Gastroesophageal sphincter (tissue), 4 donors: ENCODE data around the gene GGCX. TPM values are rescaled to one million over a fixed set of nuclear protein-coding genes. Genes with fewer than 3 reads are reported as not detected.

Source experiments
- ATAC-seq: fragments of 150-250 bp; one replicate; pipeline ENCODE4 v1.9.1; 2016; ENCODE audit warnings: mild to moderate bottlenecking, moderate library complexity
- H3K27ac ChIP-seq, 4 donors: fragments of 200-600 bp; sonication (generic) in 3 of 4; 1 replicate in 3 of 4; 2 replicates in 1 of 4; pipeline ENCODE4 v1.5.1; 2016 to 2019
- H3K27me3 ChIP-seq: fragments of 200-600 bp; sonication (generic); one replicate; pipeline ENCODE4 v1.5.1; 2019
- H3K36me3 ChIP-seq, 2 donors: fragments of 200-600 bp; sonication (generic); one replicate each; pipeline ENCODE4 v1.5.1; 2019; ENCODE audit warnings: control low read depth in 1 of 2
- H3K4me1 ChIP-seq, 3 donors: fragments of 200-600 bp; sonication (generic); 1 replicate in 2 of 3; 2 replicates in 1 of 3; pipeline ENCODE4 v1.5.1; 2016 to 2019; ENCODE audit warnings: control low read depth in 2 of 3
- H3K4me3 ChIP-seq, 2 donors: fragments of 200-600 bp; sonication (generic); one replicate each; pipeline ENCODE4 v1.5.1; 2019; ENCODE audit warnings: mild to moderate bottlenecking in 1 of 2, moderate library complexity in 1 of 2
- H3K9me3 ChIP-seq, 3 donors: fragments of 200-600 bp; sonication (generic); one replicate each; pipeline ENCODE4 v1.5.1; 2017 to 2019; ENCODE audit warnings: control low read depth in 2 of 3
- EP300 ChIP-seq: sonication (generic); formaldehyde crosslinking; IDR thresholded peaks from one replicate; pipeline ENCODE4 v1.6.1; 2017; ENCODE audit warnings: antibody characterized with exemption, mild to moderate bottlenecking
- POLR2A ChIP-seq, 2 donors: fragments of 450-650 bp; IDR thresholded peaks; one replicate each; pipeline ENCODE4 v1.6.1; 2017; ENCODE audit warnings: antibody characterized with exemption in 2 of 2, mild to moderate bottlenecking in 2 of 2, moderate library complexity in 1 of 2
- POLR2AphosphoS5 ChIP-seq: sonication (generic); formaldehyde crosslinking; IDR thresholded peaks from one replicate; pipeline ENCODE4 v1.6.1; 2017; ENCODE audit warnings: antibody characterized with exemption
- WGBS, 2 donors: methylation state at CpG; one replicate each; pipeline ENCODE4 v1.1.5; 2018; ENCODE audit warnings: low coverage in 1 of 2; 5-methylcytosine and 5-hydroxymethylcytosine counted together
- total RNA-seq, 4 donors: library from RNA; depleted of rRNA; stranded (reverse); fragments of >200 nt; gene quantifications; one replicate each; pipeline ENCODE4 v1.1.0, GENCODE V29; 2016
- TF ChIP-seq, protein P1 (sequence below), 4 experiments: fragments of 200-600 bp in 2 of 4; fragments of 450-650 bp in 2 of 4; sonication (generic) in 1 of 4; IDR thresholded peaks; one replicate each; pipeline ENCODE4 v1.5.1; 2017 to 2019; ENCODE audit warnings: antibody characterized with exemption in 4 of 4, mild to moderate bottlenecking in 2 of 4, moderate library complexity in 2 of 4

GGCX gene
- total RNA-seq, 4 donors from 2014 or later = 16.2 to 29.3 (median 24.3) TPM

DNA sequence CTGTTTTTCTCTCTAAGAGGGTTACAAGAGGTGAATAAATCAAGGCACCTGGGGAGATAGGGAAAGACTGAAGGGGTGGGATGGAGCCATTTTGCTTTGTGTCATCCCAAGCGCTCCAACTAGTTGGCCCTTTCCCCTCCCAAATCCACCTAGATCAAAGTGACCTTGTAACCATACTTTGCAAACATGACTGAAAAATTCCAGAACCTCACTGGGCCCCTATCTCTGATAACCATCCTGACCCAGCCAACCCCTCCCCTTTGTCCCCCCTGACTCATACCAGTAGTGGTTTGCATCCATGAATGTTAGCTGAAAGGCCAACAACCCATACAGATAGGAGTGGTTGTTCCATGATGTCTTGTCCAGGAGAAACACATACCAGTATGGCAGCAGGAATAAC, 3.1 kb downstream of the GGCX start:
- H3K4me1 ChIP-seq = peaks cover 0 to 30% (median 10%) of the 10 kb centered on the region in 3 donors
- WGBS, 2 donors = 100% methylated on average over 1 of the region's 1 CpG

DNA sequence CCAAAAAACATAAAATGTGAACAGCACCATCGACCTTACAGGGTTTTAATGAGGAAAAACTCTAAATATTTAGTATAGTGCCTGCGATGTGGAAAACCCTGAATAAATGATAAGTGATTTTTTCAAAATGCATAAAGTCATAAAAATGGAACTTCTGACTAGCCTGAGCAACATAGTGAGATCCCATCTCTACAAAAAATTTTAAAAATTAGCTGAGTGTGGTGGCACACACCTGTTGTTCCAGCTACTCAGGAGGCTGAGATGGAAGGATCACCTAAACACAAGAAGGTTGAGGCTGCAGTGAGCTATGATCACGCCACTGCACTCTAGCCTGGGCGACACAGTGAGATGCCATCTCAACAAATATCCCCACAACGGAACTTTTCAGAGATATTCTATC, 4.2 kb downstream of the GGCX start:
- no peak overlapping the region for H3K4me3 ChIP-seq
- H3K36me3 ChIP-seq = peaks cover 0 to 69% of the 10 kb centered on the region in 2 donors
- 85 to 88% methylated on average over 3 to 5 of the region's 5 CpGs for WGBS, 2 donors
- H3K9me3 ChIP-seq = no peaks in the 10 kb centered on the region
- H3K4me1 ChIP-seq = peaks cover 0 to 31% (median 10%) of the 10 kb centered on the region in 3 donors
- H3K27ac ChIP-seq = no peak overlapping the region
- H3K27me3 ChIP-seq = no peaks in the 10 kb centered on the region
- TF ChIP-seq POLR2A (IDR thresholded peaks at IDR 0.05) (no peak), POLR2AphosphoS5 (no peak), EP300 (no peak)
- TF ChIP-seq, protein P1, sequence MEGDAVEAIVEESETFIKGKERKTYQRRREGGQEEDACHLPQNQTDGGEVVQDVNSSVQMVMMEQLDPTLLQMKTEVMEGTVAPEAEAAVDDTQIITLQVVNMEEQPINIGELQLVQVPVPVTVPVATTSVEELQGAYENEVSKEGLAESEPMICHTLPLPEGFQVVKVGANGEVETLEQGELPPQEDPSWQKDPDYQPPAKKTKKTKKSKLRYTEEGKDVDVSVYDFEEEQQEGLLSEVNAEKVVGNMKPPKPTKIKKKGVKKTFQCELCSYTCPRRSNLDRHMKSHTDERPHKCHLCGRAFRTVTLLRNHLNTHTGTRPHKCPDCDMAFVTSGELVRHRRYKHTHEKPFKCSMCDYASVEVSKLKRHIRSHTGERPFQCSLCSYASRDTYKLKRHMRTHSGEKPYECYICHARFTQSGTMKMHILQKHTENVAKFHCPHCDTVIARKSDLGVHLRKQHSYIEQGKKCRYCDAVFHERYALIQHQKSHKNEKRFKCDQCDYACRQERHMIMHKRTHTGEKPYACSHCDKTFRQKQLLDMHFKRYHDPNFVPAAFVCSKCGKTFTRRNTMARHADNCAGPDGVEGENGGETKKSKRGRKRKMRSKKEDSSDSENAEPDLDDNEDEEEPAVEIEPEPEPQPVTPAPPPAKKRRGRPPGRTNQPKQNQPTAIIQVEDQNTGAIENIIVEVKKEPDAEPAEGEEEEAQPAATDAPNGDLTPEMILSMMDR (IDR thresholded peaks at IDR 0.05) = no peak
- ATAC-seq = no peak

More for the DNA sequence above, 3.1 kb downstream of the GGCX start:
- H3K27me3 ChIP-seq = no peaks in the 10 kb centered on the region
- ATAC-seq = no peak
- no peak overlapping the region for H3K27ac ChIP-seq
- no peaks in the 10 kb centered on the region for H3K9me3 ChIP-seq
- H3K36me3 ChIP-seq = peaks cover 0 to 59% of the 10 kb centered on the region in 2 donors
- H3K4me3 ChIP-seq = no peak overlapping the region
- no peak for TF ChIP-seq POLR2AphosphoS5
- no peak for TF ChIP-seq EP300
- no peak for TF ChIP-seq POLR2A (IDR thresholded peaks at IDR 0.05)
- TF ChIP-seq, protein P1 (IDR thresholded peaks at IDR 0.05) = no peak

DNA sequence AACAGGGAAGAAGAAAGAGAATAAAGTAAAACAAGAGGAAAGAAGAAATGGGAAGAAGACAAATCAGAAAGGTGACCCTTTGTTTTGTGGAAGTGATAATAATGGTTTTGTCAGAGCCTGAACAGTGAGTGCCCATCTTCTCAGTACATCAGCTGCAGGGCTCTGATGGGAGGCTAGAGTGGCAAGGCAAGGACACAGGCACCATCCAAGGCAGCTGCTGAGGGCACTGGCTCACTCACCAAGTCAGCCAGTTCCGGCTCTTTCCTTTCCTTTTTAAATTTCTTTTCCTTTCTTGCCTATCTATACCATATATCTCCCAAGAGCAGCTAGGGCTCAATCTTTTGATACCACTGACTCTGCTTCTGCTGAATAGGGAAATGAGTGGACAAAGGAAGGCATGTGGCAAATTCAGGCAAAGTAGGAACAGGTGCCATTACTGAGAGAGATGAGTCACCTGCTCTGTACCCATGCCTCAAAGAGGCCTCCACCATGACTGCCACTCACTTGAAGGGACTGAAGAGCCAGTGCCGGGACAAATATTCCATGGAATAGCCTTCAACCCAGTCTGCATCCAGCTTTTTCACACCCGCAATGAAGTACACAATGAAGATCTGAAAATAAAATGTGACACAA, 6.2 kb downstream of the GGCX start:
- WGBS, 2 donors = 80 to 87% methylated on average over 2 to 3 of the region's 3 CpGs
- TF ChIP-seq, protein P1 (IDR thresholded peaks at IDR 0.05) = no peak
- TF ChIP-seq POLR2A (IDR thresholded peaks at IDR 0.05) (no peak), POLR2AphosphoS5 (no peak), EP300 (no peak)
- peaks cover 0 to 89% of the 10 kb centered on the region in 2 donors for H3K36me3 ChIP-seq

DNA sequence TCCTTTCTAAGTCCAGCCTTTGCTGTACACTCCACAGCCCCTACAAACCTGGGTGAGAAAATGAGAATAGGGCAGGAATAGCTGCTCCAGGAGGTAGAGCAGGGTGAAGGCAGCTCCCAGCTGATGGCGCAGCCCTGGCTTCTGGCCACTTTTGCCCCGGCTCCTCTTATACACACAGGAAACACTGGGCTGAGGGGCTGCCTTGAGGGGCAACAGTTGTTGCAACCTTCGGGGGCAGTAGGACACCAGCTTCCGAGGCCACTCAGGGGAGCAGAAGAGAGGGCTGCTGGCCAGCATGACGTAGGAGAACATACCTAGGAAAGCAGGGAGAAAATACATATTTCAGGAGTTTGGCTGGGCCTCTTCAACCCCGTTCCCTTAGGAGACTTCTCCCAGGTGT, 8.1 kb downstream of the GGCX start:
- Histone ChIP-seq H3K4me1 (peaks cover 0 to 11% (median 0%) of the 10 kb centered on the region in 3 donors), H3K36me3 (peaks cover 0 to 98% of the 10 kb centered on the region in 2 donors), H3K9me3 (no peaks in the 10 kb centered on the region), H3K4me3 (no peak overlapping the region), H3K27ac (no peak overlapping the region), H3K27me3 (no peaks in the 10 kb centered on the region)
- ATAC-seq = no peak
- WGBS, 2 donors = 80 to 100% methylated on average over 1 to 2 of the region's 6 CpGs
- TF ChIP-seq, protein P1 (IDR thresholded peaks at IDR 0.05) = no peak
- no peak for TF ChIP-seq EP300
- TF ChIP-seq POLR2AphosphoS5 = no peak
- TF ChIP-seq POLR2A (IDR thresholded peaks at IDR 0.05) = no peak

More for the DNA sequence above, 6.2 kb downstream of the GGCX start:
- Histone ChIP-seq H3K9me3 (no peaks in the 10 kb centered on the region), H3K27me3 (no peaks in the 10 kb centered on the region), H3K27ac (no peak overlapping the region), H3K4me3 (no peak overlapping the region), H3K4me1 (peaks cover 0 to 26% (median 4%) of the 10 kb centered on the region in 3 donors)
- ATAC-seq = no peak
